HepG2 (cell line): Measurements from ENCODE around the gene PTCH1. TPM values are rescaled to one million over a fixed set of nuclear protein-coding genes. Genes with fewer than 3 reads are reported as not detected.

Experiments
- ATAC-seq: fragments of 200-7000 bp; cut with Tn5 transposase; 3 replicates; pipeline ENCODE4 v1.9.1; 2020; ENCODE audit warnings: mild to moderate bottlenecking, moderate library complexity
- BruUV-seq: library from RNA; stranded (reverse); fragments of 400-500 nt; replicated peaks from 2 replicates; lab custom pipeline; 2021; lab: Mats Ljungman, UMichigan
- CTCF ChIA-PET: fragments of 300-600 bp; formaldehyde crosslinking; extraction: SDS; loops from one replicate; lab custom pipeline; 2021; ENCODE audit warnings: low total read pairs, inconsistent platforms, low intra/inter-chr PET ratio; lab: Yijun Ruan, JAX
- POLR2A ChIA-PET: fragments of 350-600 bp; sonication (Branson Sonifier 250); formaldehyde crosslinking; loops from one replicate; lab custom pipeline; 2020; ENCODE audit warnings: antibody characterized with exemption, inconsistent platforms; lab: Yijun Ruan, JAX
- DNase-seq: peaks from one replicate; pipeline ENCODE4 v3.0.0-alpha.2; 2015; ENCODE audit warnings: low spot score
- FAIRE-seq: peaks from 3 replicates; lab custom pipeline; 2011; peaks lifted over from hg19 to GRCh38; lab: Jason Lieb, UNC
- H2AFZ ChIP-seq: one replicate; pipeline ENCODE4 v1.6.1; 2011; ENCODE audit warnings: low read length, inconsistent platforms
- H3K27ac ChIP-seq: fragments of 300-600 bp; 3 replicates; pipeline ENCODE4 v1.8.0; 2011; ENCODE audit warnings: mixed run types, mild to moderate bottlenecking, mixed read lengths, low read length, inconsistent platforms; ENCODE audit not compliant: insufficient read depth; ENCODE audit errors: extremely low read length
- H3K27me3 ChIP-seq, 2 experiments: fragments of 200-600 bp in 1 of 2; 2 replicates in 1 of 2; 3 replicates in 1 of 2; pipeline versions ENCODE4 v1.6.0 to v1.8.0; 2011; ENCODE audit warnings: low read length in 2 of 2, mild to moderate bottlenecking in 2 of 2, moderate library complexity in 2 of 2, inconsistent platforms in 1 of 2; ENCODE audit not compliant: insufficient read depth in 2 of 2, control insufficient read depth in 1 of 2
- H3K36me3 ChIP-seq, 2 experiments: fragments of 200-600 bp in 1 of 2; replicated peaks in 1 of 2; 2 replicates in 1 of 2; 3 replicates in 1 of 2; pipeline versions ENCODE4 v1.5.1 to v1.8.0; 2011; ENCODE audit warnings: low read length in 2 of 2, inconsistent platforms in 1 of 2; ENCODE audit not compliant: insufficient read depth in 2 of 2, control insufficient read depth in 1 of 2
- H3K4me1 ChIP-seq: 2 replicates; pipeline ENCODE4 v1.5.1; 2012; ENCODE audit warnings: low read length, inconsistent platforms; ENCODE audit not compliant: insufficient read depth
- H3K4me2 ChIP-seq: 2 replicates; pipeline ENCODE4 v1.6.0; 2011; ENCODE audit warnings: low read depth, low read length, inconsistent platforms
- H3K4me3 ChIP-seq, 3 experiments: fragments of 200-600 bp in 1 of 3; sonication (generic), shearing (Covaris generic) in 1 of 3; replicated peaks in 1 of 3; 2 replicates each; pipeline ENCODE4 v1.5.1; 2011 to 2016; ENCODE audit warnings: low read length in 3 of 3, inconsistent platforms in 2 of 3, low read depth in 2 of 3, mild to moderate bottlenecking in 2 of 3, control low read depth in 1 of 3, mixed read lengths in 1 of 3; ENCODE audit not compliant: insufficient read depth in 1 of 3
- H3K79me2 ChIP-seq: one replicate; pipeline ENCODE4 v1.6.1; 2011; ENCODE audit warnings: low read length, inconsistent platforms; ENCODE audit not compliant: insufficient read depth
- H3K9ac ChIP-seq: 2 replicates; pipeline ENCODE4 v1.6.0; 2011; ENCODE audit warnings: mild to moderate bottlenecking, low read depth, low read length, inconsistent platforms; ENCODE audit not compliant: insufficient read depth
- H3K9me3 ChIP-seq: 2 replicates; pipeline ENCODE4 v1.5.1; 2012; ENCODE audit warnings: mild to moderate bottlenecking, low read length
- H4K20me1 ChIP-seq: 2 replicates; pipeline ENCODE4 v1.6.0; 2011; ENCODE audit warnings: inconsistent platforms, mild to moderate bottlenecking, low read length, moderate library complexity; ENCODE audit not compliant: insufficient read depth
- BHLHE40 ChIP-seq: IDR thresholded peaks from 2 replicates; pipeline ENCODE4 v1.6.1; 2011; ENCODE audit warnings: low read length, improper control_type of control experiment
- DBP ChIP-seq: sonication (generic); formaldehyde crosslinking; IDR thresholded peaks from 2 replicates; pipeline ENCODE4 v1.4.0; 2020; ENCODE audit warnings: missing genetic modification reagents; ENCODE audit errors: not compliant biosample characterization
- ELF1 ChIP-seq: sonication (generic); formaldehyde crosslinking; IDR thresholded peaks from 2 replicates; pipeline ENCODE4 v1.4.0; 2020; ENCODE audit warnings: missing genetic modification reagents
- HMGXB4 ChIP-seq, 2 experiments: sonication (generic) in 1 of 2; formaldehyde crosslinking in 1 of 2; IDR thresholded peaks; 2 replicates each; pipeline versions ENCODE4 v1.4.0 to v1.6.1; 2018 to 2020; ENCODE audit warnings: missing genetic modification reagents in 2 of 2, borderline replicate concordance in 1 of 2, low read depth in 1 of 2, mild to moderate bottlenecking in 1 of 2, missing biosample characterization in 1 of 2
- MIXL1 ChIP-seq: IDR thresholded peaks from 2 replicates; pipeline ENCODE4 v1.6.1; 2016
- PITX1 ChIP-seq: sonication (generic); formaldehyde crosslinking; IDR thresholded peaks from 2 replicates; pipeline ENCODE4 v1.5.1; 2020; ENCODE audit warnings: mild to moderate bottlenecking, missing genetic modification reagents
- RBFOX2 ChIP-seq: fragments of 200-400 bp; formaldehyde crosslinking; IDR thresholded peaks from 2 replicates; pipeline ENCODE4 v1.6.1; 2017; ENCODE audit warnings: low read depth, mild to moderate bottlenecking, low read length
- SETDB1 ChIP-seq: sonication (generic); formaldehyde crosslinking; IDR thresholded peaks from 2 replicates; pipeline ENCODE4 v1.5.1; 2020; ENCODE audit warnings: missing genetic modification reagents, mild to moderate bottlenecking, borderline replicate concordance
- ZNF441 ChIP-seq: sonication (generic); formaldehyde crosslinking; IDR thresholded peaks from 2 replicates; pipeline ENCODE4 v1.7.0; 2021; ENCODE audit warnings: missing genetic modification reagents, borderline replicate concordance
- ZNF496 ChIP-seq: sonication (generic); formaldehyde crosslinking; IDR thresholded peaks from 2 replicates; pipeline ENCODE4 v1.8.1; 2023; ENCODE audit warnings: mild to moderate bottlenecking, moderate library complexity, missing genetic modification reagents; ENCODE audit not compliant: insufficient replicate concordance
- ZNF543 ChIP-seq: sonication (generic); formaldehyde crosslinking; IDR thresholded peaks from 2 replicates; pipeline ENCODE4 v1.4.0; 2020; ENCODE audit warnings: mild to moderate bottlenecking, missing genetic modification reagents
- ZNF614 ChIP-seq: IDR thresholded peaks from 2 replicates; pipeline ENCODE4 v1.6.1; 2018; ENCODE audit warnings: missing biosample characterization, missing genetic modification reagents, inconsistent platforms, borderline replicate concordance
- ZNF781 ChIP-seq: sonication (generic); formaldehyde crosslinking; IDR thresholded peaks from 2 replicates; pipeline ENCODE4 v1.5.1; 2020; ENCODE audit warnings: borderline replicate concordance, mild to moderate bottlenecking, missing genetic modification reagents; ENCODE audit errors: not compliant biosample characterization
- ZNF850 ChIP-seq: sonication (generic); formaldehyde crosslinking; conservative IDR thresholded peaks from 2 replicates; pipeline ENCODE4 v1.9.0; 2021; ENCODE audit warnings: mild to moderate bottlenecking, missing genetic modification reagents
- WGBS: methylation state at CpG from one replicate; pipeline ENCODE4 v1.1.6; 2017; ENCODE audit warnings: low lambda C conversion rate; 5-methylcytosine and 5-hydroxymethylcytosine counted together
- in situ Hi-C: cut with HindIII; loops from 2 replicates; pipeline ENCODE4 v1.10.0; 2017; ENCODE audit warnings: low pct_unique_long_range_greater_than_20kb; ENCODE audit not compliant: extremely low pct_ligation_motif_present
- intact Hi-C: fragments of 100-400 bp; cut with micrococcal nuclease; formaldehyde crosslinking; loops from one replicate; pipeline ENCODE4 v1.10.0; 2022; ENCODE audit not compliant: unreplicated experiment
- polyA plus RNA-seq, 8 experiments: library from polyadenylated mRNA; depleted of rRNA in 3 of 8; stranded (reverse) in 7 of 8; unstranded in 1 of 8; fragments of >200 nt; fragmentation: Illumina TruSeq in 4 of 8; extraction: Trizol in 4 of 8; gene quantifications; 2 replicates each; pipeline versions ENCODE4 v1.2.1 to v1.2.3, GENCODE V29; 2011 to 2016; ENCODE audit warnings: low read depth in 4 of 8, missing spikeins in 1 of 8, mixed read lengths in 1 of 8; ENCODE audit not compliant: insufficient read depth in 1 of 8
- total RNA-seq, 5 experiments: library from RNA; depleted of rRNA; stranded (reverse); fragments of >200 nt; fragmentation: Illumina TruSeq; extraction: Trizol; gene quantifications; 2 replicates each; pipeline ENCODE4 v1.2.3, GENCODE V29; 2016; ENCODE audit warnings: low read depth in 1 of 5
- TF ChIP-seq, protein P1 (sequence below): sonication (generic); formaldehyde crosslinking; IDR thresholded peaks from 2 replicates; pipeline ENCODE4 v1.9.0; 2021; ENCODE audit warnings: missing genetic modification reagents, mild to moderate bottlenecking, borderline replicate concordance

The PTCH1 gene
- total and polyA plus RNA-seq, 2 of the 13 experiments (the other 11 are each of a cell fraction or from before 2014, with no cell fraction given), result 2.8 to 3.9 TPM

DNA sequence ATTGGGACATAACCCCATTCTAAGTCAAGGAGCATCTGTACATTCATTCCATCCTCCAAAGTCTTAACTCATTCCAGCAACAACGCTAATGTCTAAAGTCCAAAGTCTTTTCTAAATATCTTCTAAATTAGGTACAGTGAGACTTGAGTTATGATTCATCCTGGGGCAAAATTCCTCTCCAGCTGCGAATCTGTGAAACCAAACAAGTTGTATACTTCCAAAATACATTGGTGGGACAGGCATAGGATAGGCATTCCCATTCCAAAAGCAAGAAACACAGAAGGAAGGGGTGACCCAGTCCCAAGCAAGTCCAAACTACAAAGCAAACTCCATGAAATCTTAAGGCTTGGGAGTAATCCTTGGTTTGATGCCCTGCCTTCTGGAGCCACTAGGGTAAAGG lies 101.6 kb downstream of the PTCH1 start:
- CTCF ChIA-PET, result no interaction called here
- POLR2A ChIA-PET, result interaction anchor here (0.6 kb wide), 1 partner anchor 10 kb away, joined by 3 read pairs; no protein-coding TSS in a partner anchor
- H3K9me3 ChIP-seq, result no peaks in the 10 kb centered on the region
- no peaks in the 10 kb centered on the region for H3K79me2 ChIP-seq
- H3K27me3 ChIP-seq, result no peaks in the 10 kb centered on the region
- H3K9ac ChIP-seq, result no peak overlapping the region
- DNase-seq, result no peak
- no peak overlapping the region for H2AFZ ChIP-seq
- intact Hi-C loops (no loop called here), in situ Hi-C loops (no loop called here)
- peaks cover 19% of the 10 kb centered on the region for H3K4me1 ChIP-seq
- FAIRE-seq, result no peak
- H4K20me1 ChIP-seq, result no peaks in the 10 kb centered on the region
- H3K36me3 ChIP-seq, result no peaks in the 10 kb centered on the region
- no peak overlapping the region for H3K4me3 ChIP-seq
- no peak overlapping the region for H3K27ac ChIP-seq
- no peak overlapping the region for H3K4me2 ChIP-seq
- no peak for ATAC-seq
- 50% methylated on average over 2 of the region's 2 CpGs for WGBS
- TF ChIP-seq PITX1 (CRISPR knock-in tag), result no peak
- TF ChIP-seq ELF1 (CRISPR knock-in tag), result no peak
- no peak for TF ChIP-seq ZNF850 (CRISPR knock-in tag)
- TF ChIP-seq RBFOX2, result no peak
- no peak for TF ChIP-seq BHLHE40
- no peak for TF ChIP-seq ZNF543
- no peak for TF ChIP-seq ZNF441 (CRISPR knock-in tag)
- TF ChIP-seq, all 625 proteins: peak for 0
- BruUV-seq, result no TSS peak

GRCh38 chr9:95413793-95414192 lies 103.0 kb downstream of the PTCH1 start:
- Histone ChIP-seq H2AFZ (no peak overlapping the region), H3K4me2 (no peak overlapping the region), H4K20me1 (no peaks in the 10 kb centered on the region), H3K9me3 (no peaks in the 10 kb centered on the region), H3K27me3 (no peaks in the 10 kb centered on the region), H3K79me2 (no peaks in the 10 kb centered on the region), H3K4me1 (peaks cover 19% of the 10 kb centered on the region), H3K4me3 (no peak overlapping the region), H3K9ac (no peak overlapping the region), H3K36me3 (no peaks in the 10 kb centered on the region), H3K27ac (no peak overlapping the region)
- DNase-seq (no peak), FAIRE-seq (no peak), ATAC-seq (no peak)
- POLR2A ChIA-PET, result no interaction called here
- BruUV-seq, result no TSS peak
- CTCF ChIA-PET, result no interaction called here
- intact Hi-C loops (no loop called here), in situ Hi-C loops (no loop called here)
- 90% methylated on average over 2 of the region's 2 CpGs for WGBS
- TF ChIP-seq HMGXB4 (CRISPR knock-in tag; IDR thresholded peaks at IDR 0.05; ENCODE audit: borderline replicate concordance in 1 of 2, low read depth in 1 of 2), result no peak
- TF ChIP-seq ZNF781 (CRISPR knock-in tag), result no peak
- no peak for TF ChIP-seq ZNF496 (CRISPR knock-in tag)
- no peak for TF ChIP-seq ZNF614 (CRISPR knock-in tag)
- TF ChIP-seq, protein P1, sequence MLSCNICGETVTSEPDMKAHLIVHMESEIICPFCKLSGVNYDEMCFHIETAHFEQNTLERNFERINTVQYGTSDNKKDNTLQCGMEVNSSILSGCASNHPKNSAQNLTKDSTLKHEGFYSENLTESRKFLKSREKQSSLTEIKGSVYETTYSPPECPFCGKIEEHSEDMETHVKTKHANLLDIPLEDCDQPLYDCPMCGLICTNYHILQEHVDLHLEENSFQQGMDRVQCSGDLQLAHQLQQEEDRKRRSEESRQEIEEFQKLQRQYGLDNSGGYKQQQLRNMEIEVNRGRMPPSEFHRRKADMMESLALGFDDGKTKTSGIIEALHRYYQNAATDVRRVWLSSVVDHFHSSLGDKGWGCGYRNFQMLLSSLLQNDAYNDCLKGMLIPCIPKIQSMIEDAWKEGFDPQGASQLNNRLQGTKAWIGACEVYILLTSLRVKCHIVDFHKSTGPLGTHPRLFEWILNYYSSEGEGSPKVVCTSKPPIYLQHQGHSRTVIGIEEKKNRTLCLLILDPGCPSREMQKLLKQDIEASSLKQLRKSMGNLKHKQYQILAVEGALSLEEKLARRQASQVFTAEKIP (CRISPR knock-in tag), result no peak
- no peak for TF ChIP-seq SETDB1 (CRISPR knock-in tag)
- TF ChIP-seq DBP (CRISPR knock-in tag), result no peak
- no peak for TF ChIP-seq MIXL1 (CRISPR knock-in tag)
